Measurements from ENCODE around the gene FBF1. TPM values are rescaled to one million over a fixed set of nuclear protein-coding genes. Genes with fewer than 3 reads are reported as not detected.

The FBF1 gene
- total and polyA plus RNA-seq, 2 experiments from 2014 or later, result 11.8 to 13.8 TPM

DNA sequence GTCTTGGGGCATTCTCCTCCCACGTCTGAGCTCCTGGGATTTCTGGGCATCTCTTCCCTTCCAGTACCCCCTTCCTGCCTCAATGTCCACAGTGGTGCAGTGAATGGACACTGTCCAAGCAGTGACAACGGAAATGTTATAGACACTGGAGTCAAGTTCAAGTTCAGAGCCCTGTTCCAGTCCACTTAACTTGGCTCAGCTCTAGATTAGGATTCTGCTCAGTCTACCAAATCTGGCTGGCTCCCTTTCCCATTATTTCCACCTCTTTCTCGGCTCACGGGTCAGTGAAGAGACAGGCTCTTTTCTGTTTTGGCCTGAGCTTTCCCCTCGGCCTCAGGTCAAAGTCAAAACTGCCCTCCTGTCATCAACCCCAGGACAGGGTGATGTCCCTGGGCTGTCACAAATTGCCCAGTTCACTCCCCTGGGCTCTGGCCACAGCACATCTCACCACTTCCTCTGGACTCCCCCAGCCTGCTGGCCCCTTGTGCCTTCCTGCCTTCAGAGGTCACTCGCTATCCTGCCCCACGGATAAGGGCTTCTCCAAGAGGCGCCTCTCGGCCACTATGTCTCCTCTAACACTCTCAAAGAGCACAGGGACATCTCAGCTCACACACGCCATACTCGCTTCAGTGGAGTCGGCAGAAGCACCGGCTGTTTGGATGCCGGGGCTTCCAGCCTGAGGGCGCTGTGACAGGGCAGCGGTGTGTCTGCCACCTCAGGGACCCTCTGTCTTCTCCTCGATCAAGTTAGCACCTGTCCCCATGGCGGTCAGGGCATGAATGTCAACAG, 18.5 kb downstream of the FBF1 start:
- TF ChIP-seq, protein P1, sequence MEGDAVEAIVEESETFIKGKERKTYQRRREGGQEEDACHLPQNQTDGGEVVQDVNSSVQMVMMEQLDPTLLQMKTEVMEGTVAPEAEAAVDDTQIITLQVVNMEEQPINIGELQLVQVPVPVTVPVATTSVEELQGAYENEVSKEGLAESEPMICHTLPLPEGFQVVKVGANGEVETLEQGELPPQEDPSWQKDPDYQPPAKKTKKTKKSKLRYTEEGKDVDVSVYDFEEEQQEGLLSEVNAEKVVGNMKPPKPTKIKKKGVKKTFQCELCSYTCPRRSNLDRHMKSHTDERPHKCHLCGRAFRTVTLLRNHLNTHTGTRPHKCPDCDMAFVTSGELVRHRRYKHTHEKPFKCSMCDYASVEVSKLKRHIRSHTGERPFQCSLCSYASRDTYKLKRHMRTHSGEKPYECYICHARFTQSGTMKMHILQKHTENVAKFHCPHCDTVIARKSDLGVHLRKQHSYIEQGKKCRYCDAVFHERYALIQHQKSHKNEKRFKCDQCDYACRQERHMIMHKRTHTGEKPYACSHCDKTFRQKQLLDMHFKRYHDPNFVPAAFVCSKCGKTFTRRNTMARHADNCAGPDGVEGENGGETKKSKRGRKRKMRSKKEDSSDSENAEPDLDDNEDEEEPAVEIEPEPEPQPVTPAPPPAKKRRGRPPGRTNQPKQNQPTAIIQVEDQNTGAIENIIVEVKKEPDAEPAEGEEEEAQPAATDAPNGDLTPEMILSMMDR (IDR thresholded peaks at IDR 0.05; ENCODE audit: low read depth, low read length), result no peak
- Histone ChIP-seq H3K4me3 (no peak overlapping the region), H3K36me3 (no peaks in the 10 kb centered on the region), H3K9me3 (ENCODE audit: low read depth) (no peaks in the 10 kb centered on the region), H3K27me3 (no peaks in the 10 kb centered on the region), H3K4me1 (ENCODE audit: low read depth) (peaks cover 12% of the 10 kb centered on the region), H3K27ac (peak overlapping the region; percentile 69)
- peak in 1 of 2 donors; percentile 57 for DNase-seq (ENCODE audit: low read depth in 1 of 2, low spot score in 1 of 2)

DNA sequence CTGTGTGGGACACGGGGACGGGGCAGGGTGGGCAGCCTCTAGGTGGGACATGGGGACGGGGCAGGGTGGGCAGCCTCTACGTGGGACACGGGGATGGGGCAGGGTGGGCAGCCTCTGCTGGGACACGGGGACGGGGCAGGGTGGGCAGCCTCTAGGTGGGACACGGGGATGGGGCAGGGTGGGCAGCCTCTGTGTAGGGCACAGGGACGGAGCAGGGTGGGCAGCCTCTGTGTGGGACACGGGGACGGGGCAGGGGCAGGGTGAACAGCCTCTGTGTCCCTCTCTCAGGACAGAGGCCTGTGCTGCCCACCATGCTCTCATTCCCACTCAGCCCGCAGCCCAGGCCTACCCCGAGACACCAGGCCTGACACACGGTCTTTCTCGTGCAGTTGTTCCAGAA, 19.2 kb downstream of the FBF1 start:
- TF ChIP-seq, protein P1 (IDR thresholded peaks at IDR 0.05; ENCODE audit: low read depth, low read length), result no peak
- H3K27me3 ChIP-seq, result no peaks in the 10 kb centered on the region

DNA sequence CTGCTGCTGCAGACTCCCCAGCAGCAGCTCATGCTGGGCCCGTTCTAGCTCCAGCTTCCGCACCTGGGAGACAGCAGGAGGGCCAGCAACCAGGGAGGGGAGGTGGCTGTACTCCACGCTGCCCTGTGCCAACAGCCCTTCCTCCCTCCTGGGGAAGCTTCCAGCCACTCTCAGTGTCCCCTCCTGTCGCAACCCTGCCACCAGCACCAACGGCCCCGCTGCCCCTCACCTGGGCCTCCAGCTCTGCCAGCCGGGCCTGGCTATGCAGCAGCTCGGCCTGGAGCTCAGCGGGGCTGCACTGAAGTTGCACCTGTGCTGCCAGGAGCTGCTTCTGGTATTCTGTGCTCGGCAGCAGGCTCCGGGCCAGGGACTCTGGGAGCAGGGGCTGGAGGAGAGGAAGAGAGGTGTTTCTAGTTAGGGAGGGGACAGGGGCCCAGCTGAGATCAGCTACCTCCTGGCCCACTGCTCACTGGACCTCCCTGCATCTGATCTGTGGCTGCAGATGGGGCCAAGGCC, 20.7 kb downstream of the FBF1 start:
- H3K36me3 ChIP-seq, result no peaks in the 10 kb centered on the region
- H3K27ac ChIP-seq, result no peak overlapping the region
- H3K4me3 ChIP-seq, result no peak overlapping the region
- TF ChIP-seq, protein P1 (IDR thresholded peaks at IDR 0.05; ENCODE audit: low read depth, low read length), result no peak
- no peaks in the 10 kb centered on the region for H3K9me3 ChIP-seq (ENCODE audit: low read depth)
- H3K4me1 ChIP-seq (ENCODE audit: low read depth), result peaks cover 12% of the 10 kb centered on the region
- H3K27me3 ChIP-seq, result no peaks in the 10 kb centered on the region
- DNase-seq (ENCODE audit: low read depth in 1 of 2, low spot score in 1 of 2), result no peak

More for the DNA sequence above, 19.2 kb downstream of the FBF1 start:
- Histone ChIP-seq H3K27ac (peak overlapping the region; percentile 69), H3K4me1 (ENCODE audit: low read depth) (peaks cover 12% of the 10 kb centered on the region), H3K36me3 (no peaks in the 10 kb centered on the region), H3K9me3 (ENCODE audit: low read depth) (no peaks in the 10 kb centered on the region), H3K4me3 (no peak overlapping the region)
- DNase-seq (ENCODE audit: low read depth in 1 of 2, low spot score in 1 of 2), result no peak

DNA sequence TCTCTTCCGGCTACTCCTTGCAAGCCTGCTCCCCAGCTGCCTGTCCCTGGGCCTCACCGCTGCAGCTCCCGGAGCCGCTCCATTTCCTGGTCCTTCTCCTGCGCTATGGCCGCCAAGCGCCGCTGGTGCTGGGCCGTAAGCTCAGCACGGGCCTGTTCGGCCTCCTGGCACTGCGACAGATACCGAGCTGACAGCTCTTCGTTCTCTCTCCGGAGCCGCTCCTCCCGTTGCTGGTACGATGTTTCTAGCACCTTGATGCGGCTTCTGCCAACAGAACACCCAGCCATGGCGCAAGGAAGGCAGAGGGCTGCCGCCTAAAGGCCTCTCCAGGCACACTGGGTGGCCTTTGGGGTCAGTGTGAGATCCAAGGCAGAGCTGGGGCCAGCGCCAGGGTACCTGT, 21.2 kb downstream of the FBF1 start:
- DNase-seq (ENCODE audit: low read depth in 1 of 2, low spot score in 1 of 2), result no peak
- Histone ChIP-seq H3K36me3 (no peaks in the 10 kb centered on the region), H3K4me3 (no peak overlapping the region), H3K27ac (no peak overlapping the region), H3K9me3 (ENCODE audit: low read depth) (no peaks in the 10 kb centered on the region), H3K4me1 (ENCODE audit: low read depth) (peaks cover 12% of the 10 kb centered on the region), H3K27me3 (no peaks in the 10 kb centered on the region)
- TF ChIP-seq, protein P1 (IDR thresholded peaks at IDR 0.05; ENCODE audit: low read depth, low read length), result no peak

DNA sequence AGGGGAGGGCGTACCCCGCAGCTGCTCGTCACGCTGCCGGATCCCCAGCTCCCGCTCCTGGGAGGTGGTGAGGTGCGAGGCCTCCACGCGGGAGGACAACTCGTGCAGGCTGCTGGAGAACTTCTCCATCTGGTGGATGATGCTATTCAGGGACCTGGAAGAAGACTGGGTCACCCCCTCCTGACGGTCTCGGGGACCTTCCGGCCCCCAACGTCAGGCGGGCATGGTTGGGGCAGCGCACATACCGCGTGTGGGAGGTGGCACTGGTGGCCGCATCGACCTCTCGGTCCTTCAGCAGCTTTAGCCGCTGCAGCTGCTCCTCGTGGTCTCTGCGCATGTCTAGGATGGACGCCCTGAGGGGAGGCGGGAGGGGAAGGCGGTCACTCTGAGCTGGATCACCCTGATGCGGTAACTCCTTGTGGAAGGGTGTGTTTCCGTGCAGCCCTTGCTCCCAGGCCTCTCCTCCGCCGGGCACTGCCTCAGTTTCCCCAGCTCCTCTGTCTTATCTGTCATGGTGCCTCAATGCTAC, 22.9 kb downstream of the FBF1 start:
- TF ChIP-seq, protein P1 (IDR thresholded peaks at IDR 0.05; ENCODE audit: low read depth, low read length), result no peak
- Histone ChIP-seq H3K36me3 (no peaks in the 10 kb centered on the region), H3K4me3 (no peak overlapping the region), H3K27ac (no peak overlapping the region), H3K27me3 (no peaks in the 10 kb centered on the region), H3K4me1 (ENCODE audit: low read depth) (peaks cover 10% of the 10 kb centered on the region), H3K9me3 (ENCODE audit: low read depth) (no peaks in the 10 kb centered on the region)
- no peak for DNase-seq (ENCODE audit: low read depth in 1 of 2, low spot score in 1 of 2)
